HepG2 (cell line): Measurements from ENCODE around the gene ZNF71. TPM values are rescaled to one million over a fixed set of nuclear protein-coding genes. Genes with fewer than 3 reads are reported as not detected.
A peak's percentile ranks its signal among the peaks of the same experiment; 100 is the strongest.

Source experiments
- ARID4A ChIP-seq: sonication (generic); formaldehyde crosslinking; IDR thresholded peaks from 2 replicates; pipeline ENCODE4 v1.5.0; 2020; ENCODE audit warnings: mild to moderate bottlenecking, missing genetic modification reagents, borderline replicate concordance
- ATRX ChIP-seq: sonication (generic); formaldehyde crosslinking; IDR thresholded peaks from 2 replicates; pipeline ENCODE4 v1.4.0; 2020; ENCODE audit warnings: missing genetic modification reagents, borderline replicate concordance
- GTF3A ChIP-seq: sonication (generic); formaldehyde crosslinking; conservative IDR thresholded peaks from 2 replicates; pipeline ENCODE4 v1.4.0; 2020; ENCODE audit warnings: mild to moderate bottlenecking, missing genetic modification reagents
- HNF1A ChIP-seq, 2 experiments: sonication (generic) in 1 of 2; formaldehyde crosslinking in 1 of 2; IDR thresholded peaks; 2 replicates each; pipeline versions ENCODE4 v1.4.0 to v1.6.1; 2016 to 2020; ENCODE audit warnings: borderline replicate concordance in 1 of 2, low read depth in 1 of 2, mild to moderate bottlenecking in 1 of 2, missing genetic modification reagents in 1 of 2
- HOXA5 ChIP-seq: sonication (generic); formaldehyde crosslinking; IDR thresholded peaks from 2 replicates; pipeline ENCODE4 v1.4.0; 2020; ENCODE audit warnings: missing genetic modification reagents
- RFXANK ChIP-seq: IDR thresholded peaks from 2 replicates; pipeline ENCODE4 v1.6.1; 2016
- SAFB2 ChIP-seq: sonication (generic); formaldehyde crosslinking; IDR thresholded peaks from 2 replicates; pipeline ENCODE4 v1.5.1; 2020; ENCODE audit warnings: missing genetic modification reagents, low read depth, mild to moderate bottlenecking, borderline replicate concordance
- STAT5B ChIP-seq: sonication (generic); formaldehyde crosslinking; IDR thresholded peaks from 2 replicates; pipeline ENCODE4 v1.4.0; 2020; ENCODE audit warnings: missing genetic modification reagents
- ZBTB26 ChIP-seq: IDR thresholded peaks from 2 replicates; pipeline ENCODE4 v1.6.1; 2016; ENCODE audit warnings: missing compliant biosample characterization, missing genetic modification reagents, borderline replicate concordance
- ZFP91 ChIP-seq: sonication (generic); formaldehyde crosslinking; IDR thresholded peaks from 2 replicates; pipeline ENCODE4 v1.9.0; 2022; ENCODE audit warnings: missing genetic modification reagents, mild to moderate bottlenecking, borderline replicate concordance
- ZNF660 ChIP-seq: sonication (generic); formaldehyde crosslinking; IDR thresholded peaks from 2 replicates; pipeline ENCODE4 v1.5.1; 2020; ENCODE audit warnings: mild to moderate bottlenecking, low read depth, missing genetic modification reagents, borderline replicate concordance
- polyA plus RNA-seq, 8 experiments: library from polyadenylated mRNA; depleted of rRNA in 3 of 8; stranded (reverse) in 7 of 8; unstranded in 1 of 8; fragments of >200 nt; fragmentation: Illumina TruSeq in 4 of 8; extraction: Trizol in 4 of 8; gene quantifications; 2 replicates each; pipeline versions ENCODE4 v1.2.1 to v1.2.3, GENCODE V29; 2011 to 2016; ENCODE audit warnings: low read depth in 4 of 8, missing spikeins in 1 of 8, mixed read lengths in 1 of 8; ENCODE audit not compliant: insufficient read depth in 1 of 8
- total RNA-seq, 5 experiments: library from RNA; depleted of rRNA; stranded (reverse); fragments of >200 nt; fragmentation: Illumina TruSeq; extraction: Trizol; gene quantifications; 2 replicates each; pipeline ENCODE4 v1.2.3, GENCODE V29; 2016; ENCODE audit warnings: low read depth in 1 of 5
- TF ChIP-seq, protein P1 (sequence below): IDR thresholded peaks from 2 replicates; pipeline ENCODE4 v1.6.1; 2016

Gene ZNF71
- total and polyA plus RNA-seq, 2 of the 13 experiments (the other 11 are each of a cell fraction or from before 2014, with no cell fraction given) = 2.2 to 4.4 TPM

DNA sequence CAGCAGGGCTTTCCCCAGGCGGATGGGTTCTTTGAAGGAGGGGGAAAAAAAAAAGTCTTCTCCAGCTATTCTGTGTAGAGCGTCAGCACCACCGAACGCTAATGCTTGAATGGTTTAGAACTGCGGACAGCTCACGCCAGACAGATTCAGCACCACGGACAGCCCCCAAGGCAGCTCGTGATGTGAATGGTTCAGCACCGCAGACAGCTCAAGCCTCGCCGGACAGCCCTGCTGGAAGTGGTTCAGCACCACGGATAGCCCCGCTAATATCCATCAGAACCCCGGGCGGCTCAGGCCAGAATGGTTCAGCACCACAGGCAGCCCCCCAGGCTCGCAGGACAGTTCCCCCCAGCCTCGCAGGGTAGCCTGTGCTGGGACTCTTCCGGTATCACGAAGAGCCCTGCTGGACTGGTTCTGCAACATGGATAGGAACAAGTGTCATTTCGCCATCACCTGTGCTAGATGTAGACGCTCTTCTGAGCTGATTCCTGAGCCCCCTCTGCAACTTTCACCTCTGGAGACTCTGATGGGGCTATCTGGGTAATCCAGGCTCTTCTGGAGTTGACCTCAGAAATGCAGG lies 43.0 kb downstream of the ZNF71 start (continued):
- TF ChIP-seq HNF1A (IDR thresholded peaks at IDR 0.05; ENCODE audit: low read depth) = no peak
- peak; percentile 74 for TF ChIP-seq HNF1A (CRISPR knock-in tag; IDR thresholded peaks at IDR 0.05; ENCODE audit: borderline replicate concordance)
- TF ChIP-seq SAFB2 (CRISPR knock-in tag) = peak; percentile 98
- peak; percentile 95 for TF ChIP-seq ARID4A (CRISPR knock-in tag)
- no peak for TF ChIP-seq GTF3A (CRISPR knock-in tag)
- peak; percentile 97 for TF ChIP-seq RFXANK (CRISPR knock-in tag)
- peak; percentile 88; the same call in 1 of the 2 replicates for TF ChIP-seq ATRX (CRISPR knock-in tag)
- peak; percentile 83; the same call in 1 of the 2 replicates for TF ChIP-seq ZFP91
- TF ChIP-seq STAT5B (CRISPR knock-in tag) = peak; percentile 100
- peak; percentile 98 for TF ChIP-seq ZBTB26 (CRISPR knock-in tag)
- TF ChIP-seq, protein P1, sequence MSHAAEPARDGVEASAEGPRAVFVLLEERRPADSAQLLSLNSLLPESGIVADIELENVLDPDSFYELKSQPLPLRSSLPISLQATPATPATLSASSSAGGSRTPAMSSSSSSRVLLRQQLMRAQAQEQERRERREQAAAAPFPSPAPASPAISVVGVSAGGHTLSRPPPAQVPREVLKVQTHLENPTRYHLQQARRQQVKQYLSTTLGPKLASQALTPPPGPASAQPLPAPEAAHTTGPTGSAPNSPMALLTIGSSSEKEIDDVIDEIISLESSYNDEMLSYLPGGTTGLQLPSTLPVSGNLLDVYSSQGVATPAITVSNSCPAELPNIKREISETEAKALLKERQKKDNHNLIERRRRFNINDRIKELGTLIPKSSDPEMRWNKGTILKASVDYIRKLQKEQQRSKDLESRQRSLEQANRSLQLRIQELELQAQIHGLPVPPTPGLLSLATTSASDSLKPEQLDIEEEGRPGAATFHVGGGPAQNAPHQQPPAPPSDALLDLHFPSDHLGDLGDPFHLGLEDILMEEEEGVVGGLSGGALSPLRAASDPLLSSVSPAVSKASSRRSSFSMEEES (CRISPR knock-in tag) = peak; percentile 99
- peak; percentile 98 for TF ChIP-seq ZNF660 (CRISPR knock-in tag)
- TF ChIP-seq HOXA5 (CRISPR knock-in tag) = peak; percentile 100
